K562 (cell line): ENCODE measurements around the gene KRTAP2-1. TPM values are rescaled to one million over a fixed set of nuclear protein-coding genes. Genes with fewer than 3 reads are reported as not detected.
A peak's percentile ranks its signal among the peaks of the same experiment; 100 is the strongest.

Experiments
- ATF2 ChIP-seq: sonication (generic); formaldehyde crosslinking; IDR thresholded peaks from 2 replicates; pipeline ENCODE4 v1.8.1; 2022; ENCODE audit warnings: missing genetic modification reagents
- CBX2 ChIP-seq: fragments of 200-600 bp; sonication (generic); IDR thresholded peaks from one replicate; pipeline ENCODE4 v1.6.1; 2012; ENCODE audit warnings: mild to moderate bottlenecking, low read length, inconsistent platforms; ENCODE audit not compliant: insufficient read depth, poor library complexity, severe bottlenecking
- ETV6 ChIP-seq, 3 experiments: fragments of 150-350 bp in 1 of 3; sonication (generic) in 1 of 3; formaldehyde crosslinking in 1 of 3; IDR thresholded peaks; 2 replicates each; pipeline versions ENCODE4 v1.6.1 to v1.8.0; 2014 to 2022; ENCODE audit warnings: borderline replicate concordance in 2 of 3, low read depth in 2 of 3, antibody characterized with exemption in 1 of 3, low read length in 1 of 3, mild to moderate bottlenecking in 1 of 3, missing genetic modification reagents in 1 of 3
- HIVEP1 ChIP-seq: fragments of 250-450 bp; sonication (Bioruptor Pico); IDR thresholded peaks from 2 replicates; pipeline ENCODE4 v1.4.0; 2020; ENCODE audit warnings: mild to moderate bottlenecking
- MED1 ChIP-seq: sonication (generic); formaldehyde crosslinking; IDR thresholded peaks from 2 replicates; pipeline ENCODE4 v1.8.1; 2023; ENCODE audit warnings: missing genetic modification reagents, borderline replicate concordance
- NCOA2 ChIP-seq, 2 experiments: fragments of 450-650 bp; IDR thresholded peaks; 2 replicates each; pipeline ENCODE4 v1.6.1; 2018; ENCODE audit warnings: mild to moderate bottlenecking in 2 of 2, moderate library complexity in 1 of 2; ENCODE audit not compliant: partially characterized antibody in 2 of 2
- NFRKB ChIP-seq: fragments of 450-650 bp; IDR thresholded peaks from 2 replicates; pipeline ENCODE4 v1.6.1; 2016; ENCODE audit warnings: low read depth
- NRF1 ChIP-seq, 2 experiments: fragments of 450-650 bp; IDR thresholded peaks in 1 of 2; conservative IDR thresholded peaks in 1 of 2; 2 replicates each; pipeline ENCODE4 v1.6.1; 2014; ENCODE audit warnings: mild to moderate bottlenecking in 2 of 2
- YBX1 ChIP-seq: fragments of 450-650 bp; IDR thresholded peaks from 2 replicates; pipeline ENCODE4 v1.7.1; 2016; ENCODE audit warnings: mild to moderate bottlenecking
- ZBTB49 ChIP-seq: sonication (generic); formaldehyde crosslinking; IDR thresholded peaks from 2 replicates; pipeline ENCODE4 v1.8.0; 2022; ENCODE audit warnings: missing genetic modification reagents, mild to moderate bottlenecking, borderline replicate concordance
- ZNF668 ChIP-seq: fragments of 250-450 bp; sonication (Bioruptor Pico); IDR thresholded peaks from 2 replicates; pipeline ENCODE4 v1.8.0; 2022; ENCODE audit warnings: mild to moderate bottlenecking, inconsistent platforms
- ZNF740 ChIP-seq, 3 experiments: fragments of 200-800 bp in 1 of 3; sonication (Bioruptor generic) in 1 of 3; sonication (generic) in 1 of 3; formaldehyde crosslinking in 1 of 3; IDR thresholded peaks; 2 replicates each; pipeline versions ENCODE4 v1.6.1 to v1.8.0; 2016 to 2022; ENCODE audit warnings: mild to moderate bottlenecking in 2 of 3, missing compliant biosample characterization in 2 of 3, missing genetic modification characterization in 2 of 3, missing genetic modification reagents in 1 of 3
- polyA plus RNA-seq, 8 experiments: library from polyadenylated mRNA; depleted of rRNA in 4 of 8; stranded (reverse) in 5 of 8; unstranded in 3 of 8; fragments of >200 nt; fragmentation: Nextera tagmentation in 2 of 8; fragmentation: Illumina TruSeq in 1 of 8; extraction: Ambion mirVana in 2 of 8; extraction: Trizol in 1 of 8; gene quantifications; 2 replicates each; pipeline versions ENCODE4 v1.2.1 to v1.2.3, GENCODE V29; 2011 to 2014; ENCODE audit warnings: inconsistent platforms in 1 of 8, missing spikeins in 1 of 8
- total RNA-seq, 7 experiments: library from RNA; depleted of rRNA in 6 of 7; stranded (reverse); fragments of >200 nt in 6 of 7; fragmentation: Illumina TruSeq in 2 of 7; extraction: Trizol in 2 of 7; gene quantifications; 2 replicates each; pipeline versions ENCODE4 v1.2.1 to v1.2.3, GENCODE V29; 2011 to 2021; ENCODE audit warnings: low replicate concordance in 1 of 7
- TF ChIP-seq, protein P1 (sequence below): fragments of 250-450 bp; sonication (Bioruptor Pico); IDR thresholded peaks from 2 replicates; pipeline ENCODE4 v1.4.0; 2020; ENCODE audit warnings: mild to moderate bottlenecking, moderate library complexity
- TF ChIP-seq, protein P2 (sequence below), 2 experiments: IDR thresholded peaks; 2 replicates each; pipeline ENCODE4 v1.6.1; 2012; ENCODE audit warnings: improper control_type of control experiment in 2 of 2, low read depth in 2 of 2, low read length in 2 of 2, borderline replicate concordance in 1 of 2
- TF ChIP-seq, protein P3 (sequence below): sonication (generic); formaldehyde crosslinking; IDR thresholded peaks from 2 replicates; pipeline ENCODE4 v1.8.1; 2023; ENCODE audit warnings: mild to moderate bottlenecking, missing genetic modification reagents

Gene KRTAP2-1
- total and polyA plus RNA-seq, 9 of the 15 experiments (the other 6 are each of a cell fraction or from before 2014, with no cell fraction given): not detected

DNA sequence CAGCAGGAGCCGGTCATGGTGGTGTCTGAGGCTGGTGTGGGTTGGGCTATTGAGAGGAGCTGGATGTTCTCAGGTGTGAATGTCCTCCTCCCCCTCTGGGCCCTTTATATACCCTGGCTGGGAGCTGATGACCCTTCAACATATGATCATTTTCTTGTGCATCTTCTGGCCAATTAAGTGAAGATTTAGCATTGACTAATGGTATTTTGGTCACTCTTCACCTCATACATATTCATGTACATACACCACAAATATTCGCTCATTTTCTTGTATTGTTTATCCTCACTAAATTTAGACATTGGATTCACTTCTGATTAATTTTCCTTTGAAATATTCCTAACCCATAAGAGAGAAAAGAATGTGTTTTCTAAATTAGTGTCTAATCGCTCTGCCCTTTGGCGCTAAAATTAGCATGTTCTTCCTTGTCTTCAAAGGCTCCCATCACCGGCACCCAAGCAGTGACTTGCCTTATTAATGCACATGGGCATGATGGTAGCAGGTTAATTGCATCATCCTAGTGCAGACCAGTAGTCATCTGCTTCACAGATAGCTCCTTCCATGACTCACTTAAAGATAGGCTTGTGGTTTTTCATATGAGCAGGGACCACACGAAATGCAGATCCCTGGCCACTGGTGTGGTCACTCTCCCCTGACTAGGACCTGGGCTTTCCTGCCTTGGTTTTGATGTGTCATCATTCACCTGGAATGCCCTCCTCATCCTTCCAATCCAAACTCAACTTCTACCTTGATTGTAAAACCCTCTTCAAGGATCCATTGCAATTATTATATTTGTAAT, 18.9 kb upstream of the KRTAP2-1 start, which contains the start of gene KRTAP2-4 (continued):
- TF ChIP-seq ZBTB49 (CRISPR knock-in tag) (no peak), NFRKB (no peak), YBX1 (no peak), NRF1 (conservative IDR thresholded peaks at IDR 0.05 in 1 of 2, IDR thresholded peaks at IDR 0.05 in 1 of 2) (peak; percentile 51 to 62), NCOA2 (IDR thresholded peaks at IDR 0.05; ENCODE audit: partially characterized antibody in 2 of 2) (no peak), ZNF740 (CRISPR knock-in tag; IDR thresholded peaks at IDR 0.05) (no peak), ZNF740 (tag; IDR thresholded peaks at IDR 0.05) (no peak), MED1 (CRISPR knock-in tag) (no peak), HIVEP1 (no peak), ZNF668 (CRISPR knock-in tag) (no peak), CBX2 (no peak), ETV6 (IDR thresholded peaks at IDR 0.05; ENCODE audit: borderline replicate concordance in 1 of 2, low read depth in 2 of 2, low read length in 1 of 2) (no peak), ETV6 (CRISPR knock-in tag; IDR thresholded peaks at IDR 0.05; ENCODE audit: borderline replicate concordance) (no peak), ATF2 (no peak)
- TF ChIP-seq, protein P1, sequence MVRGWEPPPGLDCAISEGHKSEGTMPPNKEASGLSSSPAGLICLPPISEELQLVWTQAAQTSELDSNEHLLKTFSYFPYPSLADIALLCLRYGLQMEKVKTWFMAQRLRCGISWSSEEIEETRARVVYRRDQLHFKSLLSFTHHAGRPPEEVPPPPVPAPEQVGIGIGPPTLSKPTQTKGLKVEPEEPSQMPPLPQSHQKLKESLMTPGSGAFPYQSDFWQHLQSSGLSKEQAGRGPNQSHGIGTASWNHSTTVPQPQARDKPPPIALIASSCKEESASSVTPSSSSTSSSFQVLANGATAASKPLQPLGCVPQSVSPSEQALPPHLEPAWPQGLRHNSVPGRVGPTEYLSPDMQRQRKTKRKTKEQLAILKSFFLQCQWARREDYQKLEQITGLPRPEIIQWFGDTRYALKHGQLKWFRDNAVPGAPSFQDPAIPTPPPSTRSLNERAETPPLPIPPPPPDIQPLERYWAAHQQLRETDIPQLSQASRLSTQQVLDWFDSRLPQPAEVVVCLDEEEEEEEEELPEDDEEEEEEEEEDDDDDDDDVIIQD (CRISPR knock-in tag): no peak
- TF ChIP-seq, protein P2, sequence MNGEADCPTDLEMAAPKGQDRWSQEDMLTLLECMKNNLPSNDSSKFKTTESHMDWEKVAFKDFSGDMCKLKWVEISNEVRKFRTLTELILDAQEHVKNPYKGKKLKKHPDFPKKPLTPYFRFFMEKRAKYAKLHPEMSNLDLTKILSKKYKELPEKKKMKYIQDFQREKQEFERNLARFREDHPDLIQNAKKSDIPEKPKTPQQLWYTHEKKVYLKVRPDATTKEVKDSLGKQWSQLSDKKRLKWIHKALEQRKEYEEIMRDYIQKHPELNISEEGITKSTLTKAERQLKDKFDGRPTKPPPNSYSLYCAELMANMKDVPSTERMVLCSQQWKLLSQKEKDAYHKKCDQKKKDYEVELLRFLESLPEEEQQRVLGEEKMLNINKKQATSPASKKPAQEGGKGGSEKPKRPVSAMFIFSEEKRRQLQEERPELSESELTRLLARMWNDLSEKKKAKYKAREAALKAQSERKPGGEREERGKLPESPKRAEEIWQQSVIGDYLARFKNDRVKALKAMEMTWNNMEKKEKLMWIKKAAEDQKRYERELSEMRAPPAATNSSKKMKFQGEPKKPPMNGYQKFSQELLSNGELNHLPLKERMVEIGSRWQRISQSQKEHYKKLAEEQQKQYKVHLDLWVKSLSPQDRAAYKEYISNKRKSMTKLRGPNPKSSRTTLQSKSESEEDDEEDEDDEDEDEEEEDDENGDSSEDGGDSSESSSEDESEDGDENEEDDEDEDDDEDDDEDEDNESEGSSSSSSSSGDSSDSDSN (IDR thresholded peaks at IDR 0.05; ENCODE audit: borderline replicate concordance in 1 of 2, low read depth in 2 of 2, low read length in 2 of 2): no peak
- TF ChIP-seq, protein P3, sequence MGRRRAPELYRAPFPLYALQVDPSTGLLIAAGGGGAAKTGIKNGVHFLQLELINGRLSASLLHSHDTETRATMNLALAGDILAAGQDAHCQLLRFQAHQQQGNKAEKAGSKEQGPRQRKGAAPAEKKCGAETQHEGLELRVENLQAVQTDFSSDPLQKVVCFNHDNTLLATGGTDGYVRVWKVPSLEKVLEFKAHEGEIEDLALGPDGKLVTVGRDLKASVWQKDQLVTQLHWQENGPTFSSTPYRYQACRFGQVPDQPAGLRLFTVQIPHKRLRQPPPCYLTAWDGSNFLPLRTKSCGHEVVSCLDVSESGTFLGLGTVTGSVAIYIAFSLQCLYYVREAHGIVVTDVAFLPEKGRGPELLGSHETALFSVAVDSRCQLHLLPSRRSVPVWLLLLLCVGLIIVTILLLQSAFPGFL: no peak
